ENCODE results near the gene C1orf141. TPM values are rescaled to one million over a fixed set of nuclear protein-coding genes. Genes with fewer than 3 reads are reported as not detected.

The C1orf141 gene
- total and polyA plus RNA-seq, 4 donors, result not detected

GRCh38 chr1:67175530-67176087, 40.8 kb upstream of the C1orf141 start (continued):
- TF ChIP-seq GABPA (IDR thresholded peaks at IDR 0.05 in 1 of 2, conservative IDR thresholded peaks at IDR 0.05 in 1 of 2) (no peak), ATF3 (IDR thresholded peaks at IDR 0.05) (no peak), SP1 (IDR thresholded peaks at IDR 0.05) (no peak), RAD21 (IDR thresholded peaks at IDR 0.05) (no peak), FOXA2 (IDR thresholded peaks at IDR 0.05) (no peak), HNF4A (conservative IDR thresholded peaks at IDR 0.05) (no peak)

GRCh38 chr1:67174716-67175284, 40.0 kb upstream of the C1orf141 start:
- Histone ChIP-seq H3K4me3 (ENCODE audit: low read depth in 1 of 3, low read length in 3 of 3) (no peak overlapping the region), H3K9me3 (ENCODE audit: control insufficient read depth in 4 of 4, low read length in 3 of 4) (no peaks in the 10 kb centered on the region), H3K9ac (ENCODE audit: low read depth in 1 of 2, low read length in 2 of 2) (no peak overlapping the region), H3K27me3 (ENCODE audit: control insufficient read depth in 4 of 4, insufficient read depth in 4 of 4, low read length in 3 of 4) (no peaks in the 10 kb centered on the region), H3K36me3 (ENCODE audit: control insufficient read depth in 4 of 4, insufficient read depth in 3 of 4, low read depth in 1 of 4, low read length in 3 of 4) (no peaks in the 10 kb centered on the region), H3K4me1 (ENCODE audit: control insufficient read depth in 4 of 4, insufficient read depth in 4 of 4, low read length in 3 of 4) (peaks cover 0 to 12% (median 11%) of the 10 kb centered on the region in 4 donors), H3K27ac (ENCODE audit: low read depth in 1 of 2, low read length in 2 of 2) (no peak overlapping the region)
- no peak for DNase-seq (ENCODE audit: low spot score)
- WGBS, result 92% methylated on average over 2 of the region's 2 CpGs
- no peak for TF ChIP-seq SP1 (IDR thresholded peaks at IDR 0.05)
- no peak for TF ChIP-seq JUND (IDR thresholded peaks at IDR 0.05)
- TF ChIP-seq REST (IDR thresholded peaks at IDR 0.05), result no peak
- no peak for TF ChIP-seq HNF4G (IDR thresholded peaks at IDR 0.05)
- no peak for TF ChIP-seq HNF4A (conservative IDR thresholded peaks at IDR 0.05)
- TF ChIP-seq FOXA1 (IDR thresholded peaks at IDR 0.05), result no peak
- TF ChIP-seq GABPA (IDR thresholded peaks at IDR 0.05 in 1 of 2, conservative IDR thresholded peaks at IDR 0.05 in 1 of 2), result no peak
- TF ChIP-seq RAD21 (IDR thresholded peaks at IDR 0.05), result no peak
- TF ChIP-seq FOXA2 (IDR thresholded peaks at IDR 0.05), result no peak
- TF ChIP-seq TAF1 (conservative IDR thresholded peaks at IDR 0.05), result no peak
- TF ChIP-seq NR2F2 (IDR thresholded peaks at IDR 0.05), result no peak
- no peak for TF ChIP-seq CTCF (IDR thresholded peaks at IDR 0.05; ENCODE audit: low read depth, low read length, missing input control)
- TF ChIP-seq MAX (IDR thresholded peaks at IDR 0.05), result no peak
- no peak for TF ChIP-seq ATF3 (IDR thresholded peaks at IDR 0.05)
- TF ChIP-seq EGR1 (IDR thresholded peaks at IDR 0.05; ENCODE audit: low read depth in 2 of 2), result no peak
- no peak for TF ChIP-seq RXRA (IDR thresholded peaks at IDR 0.05)
- TF ChIP-seq ZBTB33 (IDR thresholded peaks at IDR 0.05), result no peak

All from liver (tissue), 9 donors.